Endothelial cell of umbilical vein (primary cell): ENCODE results near the gene POU2F3.

Source experiments
- CTCF ChIP-seq, 2 donors: IDR thresholded peaks; 1 replicate in 1 of 2; 2 replicates in 1 of 2; pipeline ENCODE4 v1.5.1; 2011; ENCODE audit warnings: low read length in 2 of 2, mild to moderate bottlenecking in 2 of 2, moderate library complexity in 2 of 2, control low read depth in 1 of 2, inconsistent platforms in 1 of 2, low read depth in 1 of 2; ENCODE audit not compliant: insufficient read depth in 1 of 2; ENCODE audit errors: extremely low read depth in 1 of 2
- EZH2 ChIP-seq: IDR thresholded peaks from 2 replicates; pipeline ENCODE4 v1.6.1; 2012; ENCODE audit warnings: borderline replicate concordance, low read depth, mild to moderate bottlenecking, moderate library complexity, low read length, inconsistent platforms; ENCODE audit not compliant: severe bottlenecking
- GATA2 ChIP-seq: IDR thresholded peaks from 2 replicates; pipeline ENCODE4 v1.7.0; 2011; ENCODE audit warnings: low read depth, mild to moderate bottlenecking, moderate library complexity, mixed read lengths, low read length; ENCODE audit not compliant: insufficient read length, insufficient read depth
- JUN ChIP-seq: IDR thresholded peaks from 2 replicates; pipeline ENCODE4 v1.6.1; 2011; ENCODE audit warnings: borderline replicate concordance, low read depth; ENCODE audit not compliant: insufficient read length, insufficient read depth
- MAX ChIP-seq: IDR thresholded peaks from 2 replicates; pipeline ENCODE4 v1.6.1; 2011; ENCODE audit not compliant: insufficient read depth, insufficient read length
- MYC ChIP-seq: IDR thresholded peaks from one replicate; pipeline ENCODE4 v1.6.1; 2011; ENCODE audit warnings: mild to moderate bottlenecking, low read depth, low read length
- POLR2A ChIP-seq: IDR thresholded peaks from 2 replicates; pipeline ENCODE4 v1.6.1; 2012; ENCODE audit warnings: low read depth, mild to moderate bottlenecking, control low read depth, low read length
- POLR2AphosphoS5 ChIP-seq: IDR thresholded peaks from 2 replicates; pipeline ENCODE4 v1.6.1; 2012; ENCODE audit warnings: low read depth, mild to moderate bottlenecking, control low read depth, low read length, moderate library complexity; ENCODE audit not compliant: insufficient read depth

GRCh38 chr11:120257346-120257745 lies 17.4 kb downstream of the POU2F3 start:
- TF ChIP-seq CTCF (IDR thresholded peaks at IDR 0.05; ENCODE audit: extremely low read depth in 1 of 2, insufficient read depth in 1 of 2, low read depth in 1 of 2, low read length in 2 of 2), result no peak
- TF ChIP-seq JUN, result no peak
- no peak for TF ChIP-seq POLR2A
- TF ChIP-seq POLR2AphosphoS5, result no peak
- no peak for TF ChIP-seq EZH2
- no peak for TF ChIP-seq MAX
- TF ChIP-seq GATA2, result no peak
- TF ChIP-seq MYC, result no peak
